Naive thymus-derived CD8-positive, alpha-beta T cell (primary cell): Measurements from ENCODE around the gene NPIPB12. TPM values are rescaled to one million over a fixed set of nuclear protein-coding genes. Genes with fewer than 3 reads are reported as not detected.
"Not testable (repeated sequence)": the region's sequence is repeated elsewhere in the genome, so short reads cannot be mapped to it uniquely, and the experiment has no call there.

ENCODE experiments used
- ATAC-seq, 2 donors: fragments of 150-1000 bp; cut with Tn5 transposase in 1 of 2; sonication (Bioruptor Pico), chemical (Tn5 transposase) in 1 of 2; 1 replicate in 1 of 2; 2 replicates in 1 of 2; pipeline ENCODE4 v1.10.0; 2021; ENCODE audit warnings: mild to moderate bottlenecking in 2 of 2, moderate library complexity in 2 of 2
- POLR2A ChIA-PET: fragments of 350-600 bp; sonication (Branson Sonifier 250); formaldehyde crosslinking; loops from one replicate; lab custom pipeline; 2021; ENCODE audit warnings: antibody characterized with exemption; lab: Charles Lee
- DNase-seq, 10 donors: peaks; one replicate each; pipeline versions ENCODE4 v3.0.0 to v3.0.0-alpha.2; 2020 to 2022
- H3K27ac Mint-ChIP-seq, 10 donors: one replicate each; pipeline ENCODE4 v1.8.0; 2020 to 2022; ENCODE audit warnings: mild to moderate bottlenecking in 10 of 10, mixed read lengths in 10 of 10, moderate library complexity in 4 of 10, inconsistent platforms in 1 of 10
- H3K27me3 Mint-ChIP-seq, 5 donors: one replicate each; pipeline ENCODE4 v1.8.0; 2021 to 2022; ENCODE audit warnings: mixed read lengths in 5 of 5
- H3K36me3 Mint-ChIP-seq, 3 donors: one replicate each; pipeline ENCODE4 v1.8.0; 2020 to 2022; ENCODE audit warnings: mixed read lengths in 3 of 3, mild to moderate bottlenecking in 2 of 3, inconsistent platforms in 1 of 3
- H3K4me1 Mint-ChIP-seq, 4 donors: one replicate each; pipeline ENCODE4 v1.8.0; 2021 to 2022; ENCODE audit warnings: mixed read lengths in 4 of 4
- H3K4me3 Mint-ChIP-seq, 10 donors: one replicate each; pipeline ENCODE4 v1.8.0; 2020 to 2022; ENCODE audit warnings: mild to moderate bottlenecking in 10 of 10, mixed read lengths in 10 of 10, moderate library complexity in 6 of 10, inconsistent platforms in 1 of 10
- H3K9me3 Mint-ChIP-seq, 9 donors: one replicate each; pipeline ENCODE4 v1.8.0; 2020 to 2022; ENCODE audit warnings: mixed read lengths in 9 of 9, mild to moderate bottlenecking in 3 of 9, inconsistent platforms in 1 of 9, moderate library complexity in 1 of 9
- polyA plus RNA-seq, 3 donors: library from polyadenylated mRNA; unstranded; fragments of 300-500 nt; fragmentation: Illumina TruSeq; gene quantifications; one replicate each; pipeline ENCODE4 v1.2.3, GENCODE V29; 2021
- total RNA-seq, 8 experiments: library from RNA in 2 of 8; stranded (reverse) in 2 of 8; gene quantifications; one replicate each; pipeline ENCODE4 v1.2.3 and lab custom pipeline; 2021 to 2026

The NPIPB12 gene
- total and polyA plus RNA-seq, 5 experiments from 2014 or later: 1.9 to 160 (median 5.0) TPM

DNA sequence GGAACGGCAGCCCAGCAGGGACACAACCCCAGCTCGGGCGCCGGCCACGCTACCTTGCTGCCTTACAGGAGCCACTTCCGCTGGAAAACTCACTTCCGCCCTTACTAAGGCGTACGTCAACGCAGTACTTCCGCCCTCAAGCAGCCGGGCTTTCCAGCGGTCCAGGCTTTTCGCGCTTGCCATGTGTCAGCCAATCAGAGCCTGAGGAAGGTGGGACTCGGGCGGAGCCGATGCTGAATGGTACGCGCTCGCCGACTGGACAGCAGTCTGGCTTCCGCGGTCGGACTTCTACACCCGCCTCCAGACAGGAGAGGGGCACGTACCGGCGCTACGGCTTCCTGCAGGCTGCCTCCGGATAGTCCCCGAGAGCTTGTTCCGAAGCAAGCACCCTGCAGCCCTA is 51.9 kb downstream of the NPIPB12 start, which contains the start of the genes BOLA2 and SLX1B:
BOLA2 (minus strand) TSS at position 83 of the 400 bp plus-strand sequence. CDS start 98 bp downstream, outside the sequence.
SLX1B (plus strand) TSS at position 265 of the 400 bp plus-strand sequence.
- ATAC-seq: peak; percentile 86 to 90
- H3K27me3 Mint-ChIP-seq, H3K36me3 Mint-ChIP-seq, H3K4me1 Mint-ChIP-seq, POLR2A ChIA-PET, DNase-seq, H3K9me3 Mint-ChIP-seq, H3K4me3 Mint-ChIP-seq, H3K27ac Mint-ChIP-seq: not testable (repeated sequence)

DNA sequence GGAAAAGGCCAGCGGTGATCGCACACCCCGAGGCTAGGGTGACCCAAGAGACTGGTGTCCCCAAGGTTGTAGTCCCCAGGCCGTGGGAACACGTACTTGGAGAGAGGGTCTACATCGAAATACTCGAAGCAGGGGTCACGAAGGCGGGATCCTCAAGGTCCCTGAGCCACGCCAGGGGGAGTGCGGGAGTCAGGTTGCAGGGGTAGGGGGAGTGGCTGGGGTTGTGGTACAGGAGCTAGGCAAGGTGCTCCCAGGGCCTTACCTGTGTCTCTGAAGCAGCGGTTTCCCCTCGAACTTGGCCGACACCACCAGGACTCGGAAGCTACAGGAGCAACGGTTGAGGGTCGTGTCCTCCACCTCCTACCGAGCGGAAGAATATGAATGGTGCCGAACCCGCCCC is 52.5 kb downstream of the NPIPB12 start:
- H3K9me3 Mint-ChIP-seq, H3K36me3 Mint-ChIP-seq, H3K4me3 Mint-ChIP-seq, H3K27ac Mint-ChIP-seq, DNase-seq, H3K27me3 Mint-ChIP-seq, POLR2A ChIA-PET, H3K4me1 Mint-ChIP-seq: not testable (repeated sequence)
- peak; percentile 29 to 30 for ATAC-seq

Other genes with a start within 250 kb of the NPIPB12 start
- gene NPIPB11, start 99.7 kb downstream of the NPIPB12 start, total RNA-seq: 1 to 10 TPM; 3.0 to 3.1 TPM
- gene NPIPB11, start 99.7 kb downstream of the NPIPB12 start, polyA plus RNA-seq: under 1 TPM; 0.07 to 0.79 (median 0.77) TPM
- 1 to 10 TPM; 7.5 to 9.5 TPM for gene BOLA2, start 52.1 kb downstream of the NPIPB12 start, total RNA-seq
- gene BOLA2, start 52.1 kb downstream of the NPIPB12 start, polyA plus RNA-seq: 10 to 100 TPM in 2 of 3 donors, 1 to 10 TPM in 1; 8.1 to 34.0 (median 33.3) TPM
- 10 to 100 TPM; 36.1 to 47.8 TPM for gene SLX1B, start 51.9 kb downstream of the NPIPB12 start, total RNA-seq
- 1 to 10 TPM; 3.6 to 9.4 (median 7.8) TPM for gene SLX1B, start 51.9 kb downstream of the NPIPB12 start, polyA plus RNA-seq
- gene SULT1A4, start 46.5 kb downstream of the NPIPB12 start, total RNA-seq: 1 to 10 TPM; 1.8 to 2.0 TPM
- under 1 TPM in 1 of 3 donors, not detected in 2; 0.82 TPM for gene SULT1A4, start 46.5 kb downstream of the NPIPB12 start, polyA plus RNA-seq
- 10 to 100 TPM; 91.8 to 98.4 TPM for gene SPN, start 156.8 kb upstream of the NPIPB12 start, total RNA-seq
- gene SPN, start 156.8 kb upstream of the NPIPB12 start, polyA plus RNA-seq: 100 to 1,000 TPM in 2 of 3 donors, 10 to 100 TPM in 1; 92.9 to 124 (median 100) TPM
- under 1 TPM; 0.49 to 0.55 TPM for gene QPRT, start 172.8 kb upstream of the NPIPB12 start, total RNA-seq
- gene QPRT, start 172.8 kb upstream of the NPIPB12 start, polyA plus RNA-seq: under 1 TPM; 0.15 to 0.53 (median 0.48) TPM
- gene C16orf54, start 239.6 kb upstream of the NPIPB12 start, total RNA-seq: 100 to 1,000 TPM; 108 to 110 TPM
- 10 to 100 TPM; 20.7 to 32.7 (median 29.2) TPM for gene C16orf54, start 239.6 kb upstream of the NPIPB12 start, polyA plus RNA-seq